Right lobe of liver (tissue), 6 donors: ENCODE data around the gene CDH4. TPM values are rescaled to one million over a fixed set of nuclear protein-coding genes. Genes with fewer than 3 reads are reported as not detected.

Source experiments
- ATAC-seq, 4 donors: fragments of 200-7000 bp; cut with Tn5 transposase; one replicate each; pipeline ENCODE4 v1.9.1; 2020; ENCODE audit warnings: mild to moderate bottlenecking in 4 of 4, moderate library complexity in 4 of 4
- DNase-seq, 3 donors: peaks; one replicate each; pipeline ENCODE4 v3.0.0-alpha.2; 2020
- H3K27ac ChIP-seq, 3 donors: fragments of 200-600 bp; one replicate each; pipeline ENCODE4 v1.8.0; 2022
- H3K27me3 ChIP-seq, 2 donors: fragments of 200-600 bp; one replicate each; pipeline ENCODE4 v1.8.0; 2022
- H3K36me3 ChIP-seq, 4 donors: fragments of 200-600 bp; sonication (generic) in 1 of 4; one replicate each; pipeline versions ENCODE4 v1.5.1 to v1.8.0; 2017 to 2022; ENCODE audit warnings: control low read depth in 1 of 4
- H3K4me1 ChIP-seq, 4 donors: fragments of 200-600 bp; sonication (generic) in 1 of 4; one replicate each; pipeline versions ENCODE4 v1.5.1 to v1.8.0; 2017 to 2022; ENCODE audit warnings: control low read depth in 1 of 4
- H3K4me3 ChIP-seq, 3 donors: fragments of 200-600 bp; one replicate each; pipeline ENCODE4 v1.8.0; 2022
- H3K9me3 ChIP-seq, 4 donors: fragments of 200-600 bp; sonication (generic) in 1 of 4; one replicate each; pipeline versions ENCODE4 v1.5.1 to v1.8.0; 2017 to 2022; ENCODE audit warnings: control low read depth in 1 of 4
- POLR2A ChIP-seq: fragments of 450-650 bp; IDR thresholded peaks from one replicate; pipeline ENCODE4 v1.6.1; 2017; ENCODE audit warnings: antibody characterized with exemption, mild to moderate bottlenecking
- WGBS: methylation state at CpG from one replicate; pipeline ENCODE4 v1.1.6; 2018; ENCODE audit warnings: low coverage, low lambda C conversion rate; ENCODE audit not compliant: insufficient coverage; ENCODE audit errors: missing lambda C conversion rate; 5-methylcytosine and 5-hydroxymethylcytosine counted together
- intact Hi-C, 2 donors: fragments of 100-400 bp; cut with DNase I; formaldehyde crosslinking; loops; one replicate each; pipeline versions ENCODE4 v1.11.2 to v1.14.1; 2022
- total RNA-seq, 6 experiments: library from RNA; depleted of rRNA in 2 of 6; stranded (reverse); fragments of >200 nt in 2 of 6; fragmentation: NEBNext Ultra II Directional in 3 of 6; extraction: Animal tissue kit (Norgen Biotek cat#: 25700) in 3 of 6; gene quantifications; one replicate each; pipeline versions ENCODE4 v1.1.0 to v1.2.4, GENCODE V29; 2016 to 2023
- TF ChIP-seq, protein P1 (sequence below), 4 donors: fragments of 200-600 bp in 3 of 4; fragments of 450-650 bp in 1 of 4; IDR thresholded peaks; one replicate each; pipeline versions ENCODE4 v1.5.1 to v1.8.0; 2016 to 2022; ENCODE audit warnings: antibody characterized with exemption in 4 of 4, mild to moderate bottlenecking in 2 of 4
- donor health status: DM: no; HTN: yes; CAD: no.
- donor health status: DM: no; HTN: no; CAD: no.
- donor health status: DM: no; HTN: no; CAD: no.
- donor health status: DM: no; HTN: yes; CAD: no.
- donor health status: DM: no; HTN: yes; CAD: no.

The CDH4 gene
- total RNA-seq, 6 experiments from 2014 or later = 0.02 to 0.14 (median 0.09) TPM; not detected in 3

DNA sequence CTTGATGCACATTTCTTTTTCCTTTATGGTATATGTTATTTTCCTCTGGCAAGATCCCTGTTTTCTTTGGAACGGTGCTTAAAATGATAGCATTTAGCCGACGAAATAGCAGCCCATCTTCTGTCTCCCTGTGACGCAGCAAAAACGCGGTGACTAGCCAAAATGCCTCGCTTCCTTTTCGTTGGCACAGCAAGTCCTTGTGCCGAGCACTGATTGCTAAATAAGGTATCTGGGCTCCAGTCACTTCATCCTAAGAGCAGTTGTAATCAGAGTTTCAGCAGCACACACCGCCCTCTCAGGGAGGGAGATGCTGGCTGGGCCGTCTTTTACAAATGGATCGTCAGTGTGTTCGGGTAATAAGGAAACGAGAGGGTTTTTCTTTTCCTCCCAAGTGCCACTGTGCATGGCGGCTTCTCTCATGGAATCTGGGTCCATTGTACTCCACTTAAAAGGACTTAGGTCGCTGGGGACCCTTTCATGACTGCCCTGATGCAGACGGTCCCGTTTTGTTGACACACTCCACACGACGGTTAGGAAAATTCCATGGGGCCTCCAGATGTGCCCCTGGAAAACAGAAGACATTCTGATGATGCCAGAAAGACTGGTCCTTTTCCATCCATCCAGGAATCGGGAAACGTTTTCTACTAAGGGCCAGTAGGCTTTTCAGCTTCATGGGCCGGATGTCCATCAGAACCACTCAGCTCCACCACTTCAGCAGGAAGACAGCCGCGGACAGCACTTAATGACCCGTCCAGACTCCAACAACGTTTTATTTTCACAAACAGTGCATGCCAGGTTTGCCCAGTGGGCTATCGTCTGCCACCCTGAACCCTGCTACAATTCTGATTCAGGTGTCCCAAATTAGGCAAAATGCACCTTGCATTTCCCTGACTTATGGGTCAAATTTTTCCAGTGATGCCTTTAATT, 185.5 kb downstream of the CDH4 start:
- Histone ChIP-seq H3K4me1 (no peaks in the 10 kb centered on the region), H3K9me3 (no peaks in the 10 kb centered on the region), H3K27ac (no peak overlapping the region), H3K36me3 (no peaks in the 10 kb centered on the region), H3K4me3 (no peak overlapping the region), H3K27me3 (no peaks in the 10 kb centered on the region)
- ATAC-seq (no peak), DNase-seq (no peak)
- TF ChIP-seq, protein P1, sequence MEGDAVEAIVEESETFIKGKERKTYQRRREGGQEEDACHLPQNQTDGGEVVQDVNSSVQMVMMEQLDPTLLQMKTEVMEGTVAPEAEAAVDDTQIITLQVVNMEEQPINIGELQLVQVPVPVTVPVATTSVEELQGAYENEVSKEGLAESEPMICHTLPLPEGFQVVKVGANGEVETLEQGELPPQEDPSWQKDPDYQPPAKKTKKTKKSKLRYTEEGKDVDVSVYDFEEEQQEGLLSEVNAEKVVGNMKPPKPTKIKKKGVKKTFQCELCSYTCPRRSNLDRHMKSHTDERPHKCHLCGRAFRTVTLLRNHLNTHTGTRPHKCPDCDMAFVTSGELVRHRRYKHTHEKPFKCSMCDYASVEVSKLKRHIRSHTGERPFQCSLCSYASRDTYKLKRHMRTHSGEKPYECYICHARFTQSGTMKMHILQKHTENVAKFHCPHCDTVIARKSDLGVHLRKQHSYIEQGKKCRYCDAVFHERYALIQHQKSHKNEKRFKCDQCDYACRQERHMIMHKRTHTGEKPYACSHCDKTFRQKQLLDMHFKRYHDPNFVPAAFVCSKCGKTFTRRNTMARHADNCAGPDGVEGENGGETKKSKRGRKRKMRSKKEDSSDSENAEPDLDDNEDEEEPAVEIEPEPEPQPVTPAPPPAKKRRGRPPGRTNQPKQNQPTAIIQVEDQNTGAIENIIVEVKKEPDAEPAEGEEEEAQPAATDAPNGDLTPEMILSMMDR (IDR thresholded peaks at IDR 0.05) = no peak
- TF ChIP-seq POLR2A = no peak
- intact Hi-C loops = no loop called here
- 26% methylated on average over 25 of the region's 28 CpGs for WGBS

GRCh38 chr20:61438285-61438684, 186.2 kb downstream of the CDH4 start:
- H3K27me3 ChIP-seq = no peaks in the 10 kb centered on the region
- TF ChIP-seq, protein P1 (IDR thresholded peaks at IDR 0.05) = no peak
- no peak for TF ChIP-seq POLR2A
- H3K36me3 ChIP-seq = no peaks in the 10 kb centered on the region
- DNase-seq = no peak
- no peak overlapping the region for H3K4me3 ChIP-seq
- ATAC-seq = no peak
- H3K9me3 ChIP-seq = no peaks in the 10 kb centered on the region
- H3K4me1 ChIP-seq = no peaks in the 10 kb centered on the region
- 26% methylated on average over 3 of the region's 3 CpGs for WGBS
- no peak overlapping the region for H3K27ac ChIP-seq
- intact Hi-C loops = no loop called here

GRCh38 chr20:61439251-61439650, 187.2 kb downstream of the CDH4 start:
- Histone ChIP-seq H3K36me3 (no peaks in the 10 kb centered on the region), H3K27me3 (no peaks in the 10 kb centered on the region), H3K27ac (no peak overlapping the region), H3K4me1 (no peaks in the 10 kb centered on the region), H3K4me3 (no peak overlapping the region), H3K9me3 (no peaks in the 10 kb centered on the region)
- DNase-seq = no peak
- no peak for ATAC-seq
- TF ChIP-seq, protein P1 (IDR thresholded peaks at IDR 0.05) = no peak
- no peak for TF ChIP-seq POLR2A
- WGBS = 72% methylated on average over 3 of the region's 7 CpGs
- intact Hi-C loops = no loop called here

DNA sequence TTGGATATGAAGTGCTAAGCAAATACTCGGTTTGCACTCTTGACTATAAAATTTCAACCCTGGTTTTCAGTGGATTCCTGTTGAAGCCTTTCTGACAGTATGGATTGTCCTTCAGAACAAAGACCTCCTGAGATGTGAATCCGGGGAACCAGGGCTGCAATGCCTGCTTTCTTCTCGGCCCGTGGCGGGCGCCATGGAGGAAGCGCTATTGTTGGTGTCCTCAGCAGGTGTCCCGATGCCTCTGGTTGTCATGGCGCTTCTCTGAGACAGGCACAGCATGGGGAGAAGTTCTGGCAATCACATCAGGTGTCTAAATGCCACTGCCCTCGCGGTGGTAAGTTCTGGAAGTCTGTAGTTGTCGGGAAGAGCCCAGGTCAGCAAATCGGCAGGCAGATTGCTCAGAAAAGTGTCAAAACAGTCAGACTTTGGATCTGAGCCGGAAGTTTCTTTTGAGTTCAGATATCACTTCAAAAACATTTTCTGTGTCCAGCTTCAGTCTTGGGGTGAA, 188.5 kb downstream of the CDH4 start:
- ATAC-seq (no peak), DNase-seq (no peak)
- H3K36me3 ChIP-seq = no peaks in the 10 kb centered on the region
- H3K4me3 ChIP-seq = no peak overlapping the region
- no peaks in the 10 kb centered on the region for H3K27me3 ChIP-seq
- 60% methylated on average over 8 of the region's 14 CpGs for WGBS
- H3K4me1 ChIP-seq = no peaks in the 10 kb centered on the region
- TF ChIP-seq, protein P1 (IDR thresholded peaks at IDR 0.05) = no peak
- no peak for TF ChIP-seq POLR2A
- intact Hi-C loops = no loop called here
- H3K27ac ChIP-seq = no peak overlapping the region
- no peaks in the 10 kb centered on the region for H3K9me3 ChIP-seq
